A673 (cell line): ENCODE data around the gene BBS12. TPM values are rescaled to one million over a fixed set of nuclear protein-coding genes. Genes with fewer than 3 reads are reported as not detected.

ENCODE experiments used
- BruUV-seq: library from RNA; stranded (reverse); fragments of 400-500 nt; replicated peaks from 2 replicates; lab custom pipeline; 2021; lab: Mats Ljungman, UMichigan
- CTCF ChIA-PET: fragments of 300-600 bp; sonication (Branson Sonifier 250); formaldehyde crosslinking; loops from one replicate; lab custom pipeline; 2022; ENCODE audit warnings: antibody characterized with exemption; lab: Charles Lee
- POLR2A ChIA-PET: fragments of 300-600 bp; sonication (Branson Sonifier 250); formaldehyde crosslinking; loops from one replicate; lab custom pipeline; 2022; ENCODE audit warnings: antibody characterized with exemption; ENCODE audit not compliant: low non-redundant PET; lab: Charles Lee
- DNase-seq: peaks from one replicate; pipeline ENCODE4 v3.0.0-alpha.2; 2015; ENCODE audit warnings: low spot score
- H3K27ac ChIP-seq: fragments of 200-600 bp; sonication (generic); 2 replicates; pipeline ENCODE4 v1.5.1; 2016; ENCODE audit warnings: mixed run types, low read depth, mild to moderate bottlenecking, mixed read lengths, antibody characterized with exemption, low read length; ENCODE audit not compliant: poor library complexity, severe bottlenecking
- H3K27me3 ChIP-seq: fragments of 200-600 bp; sonication (generic); replicated peaks from 2 replicates; pipeline ENCODE4 v1.6.1; 2017; ENCODE audit warnings: mixed run types, low read depth, mild to moderate bottlenecking, mixed read lengths, antibody characterized with exemption, low read length; ENCODE audit not compliant: insufficient read depth, poor library complexity
- H3K36me3 ChIP-seq: fragments of 200-600 bp; sonication (generic); 2 replicates; pipeline ENCODE4 v1.6.1; 2016; ENCODE audit warnings: mixed run types, mild to moderate bottlenecking, mixed read lengths, antibody characterized with exemption, low read length; ENCODE audit not compliant: insufficient read depth, poor library complexity, severe bottlenecking
- H3K4me1 ChIP-seq: fragments of 200-600 bp; sonication (generic); 2 replicates; pipeline ENCODE4 v1.6.1; 2017; ENCODE audit warnings: mixed run types, mild to moderate bottlenecking, mixed read lengths, antibody characterized with exemption, low read length; ENCODE audit not compliant: insufficient read depth, poor library complexity, severe bottlenecking
- H3K4me3 ChIP-seq: fragments of 200-600 bp; sonication (generic); 2 replicates; pipeline ENCODE4 v1.5.1; 2016; ENCODE audit warnings: low read depth, mixed run types, mild to moderate bottlenecking, mixed read lengths, low read length; ENCODE audit not compliant: poor library complexity, severe bottlenecking
- H3K9me3 ChIP-seq: fragments of 200-600 bp; sonication (generic); 2 replicates; pipeline ENCODE4 v1.6.1; 2016; ENCODE audit warnings: mixed run types, low read depth, mild to moderate bottlenecking, mixed read lengths, antibody characterized with exemption, low read length; ENCODE audit not compliant: poor library complexity, severe bottlenecking
- EZH2 ChIP-seq: fragments of 200-600 bp; sonication (generic); IDR thresholded peaks from 2 replicates; pipeline ENCODE4 v1.6.1; 2017; ENCODE audit warnings: borderline replicate concordance, low read depth, mild to moderate bottlenecking, mixed read lengths, antibody characterized with exemption, low read length; ENCODE audit not compliant: poor library complexity, severe bottlenecking
- intact Hi-C: fragments of 100-400 bp; cut with micrococcal nuclease; formaldehyde crosslinking; loops from one replicate; pipeline ENCODE4 v1.10.0; 2022; ENCODE audit not compliant: unreplicated experiment
- total RNA-seq: library from RNA; stranded (reverse); gene quantifications from 2 replicates; pipeline ENCODE4 v1.2.3, GENCODE V29; 2021
- TF ChIP-seq, protein P1 (sequence below): fragments of 300-800, 200-600 bp; sonication (generic); conservative IDR thresholded peaks from 2 replicates; pipeline ENCODE4 v1.5.1; 2017; ENCODE audit warnings: low read depth, mild to moderate bottlenecking, antibody characterized with exemption, low read length, moderate library complexity, mixed read lengths

BBS12 gene
- total RNA-seq, 1 experiment from 2014 or later, result 1.9 TPM

GRCh38 chr4:122775039-122775438 lies 42.5 kb downstream of the BBS12 start:
- intact Hi-C loops, result no loop called here
- Histone ChIP-seq H3K27me3 (no peaks in the 10 kb centered on the region), H3K36me3 (no peaks in the 10 kb centered on the region), H3K27ac (no peak overlapping the region), H3K4me3 (no peak overlapping the region), H3K9me3 (no peaks in the 10 kb centered on the region), H3K4me1 (peaks cover 6% of the 10 kb centered on the region)
- POLR2A ChIA-PET, result no interaction called here
- TF ChIP-seq, protein P1, sequence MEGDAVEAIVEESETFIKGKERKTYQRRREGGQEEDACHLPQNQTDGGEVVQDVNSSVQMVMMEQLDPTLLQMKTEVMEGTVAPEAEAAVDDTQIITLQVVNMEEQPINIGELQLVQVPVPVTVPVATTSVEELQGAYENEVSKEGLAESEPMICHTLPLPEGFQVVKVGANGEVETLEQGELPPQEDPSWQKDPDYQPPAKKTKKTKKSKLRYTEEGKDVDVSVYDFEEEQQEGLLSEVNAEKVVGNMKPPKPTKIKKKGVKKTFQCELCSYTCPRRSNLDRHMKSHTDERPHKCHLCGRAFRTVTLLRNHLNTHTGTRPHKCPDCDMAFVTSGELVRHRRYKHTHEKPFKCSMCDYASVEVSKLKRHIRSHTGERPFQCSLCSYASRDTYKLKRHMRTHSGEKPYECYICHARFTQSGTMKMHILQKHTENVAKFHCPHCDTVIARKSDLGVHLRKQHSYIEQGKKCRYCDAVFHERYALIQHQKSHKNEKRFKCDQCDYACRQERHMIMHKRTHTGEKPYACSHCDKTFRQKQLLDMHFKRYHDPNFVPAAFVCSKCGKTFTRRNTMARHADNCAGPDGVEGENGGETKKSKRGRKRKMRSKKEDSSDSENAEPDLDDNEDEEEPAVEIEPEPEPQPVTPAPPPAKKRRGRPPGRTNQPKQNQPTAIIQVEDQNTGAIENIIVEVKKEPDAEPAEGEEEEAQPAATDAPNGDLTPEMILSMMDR, result no peak
- no peak for TF ChIP-seq EZH2
- BruUV-seq, result no TSS peak
- DNase-seq, result no peak
- CTCF ChIA-PET, result no interaction called here

- Histone ChIP-seq H3K9me3 (no peaks in the 10 kb centered on the region), H3K27ac (no peak overlapping the region), H3K4me1 (peaks cover 6% of the 10 kb centered on the region), H3K36me3 (no peaks in the 10 kb centered on the region), H3K4me3 (no peak overlapping the region), H3K27me3 (no peaks in the 10 kb centered on the region)
- TF ChIP-seq EZH2, result no peak
- TF ChIP-seq, protein P1, result no peak
- ChIA-PET POLR2A (no interaction called here), CTCF (no interaction called here)
- DNase-seq, result no peak
- no TSS peak for BruUV-seq
- intact Hi-C loops, result no loop called here
Measured at GRCh38 chr4:122775987-122776836, 43.7 kb downstream of the BBS12 start.

DNA sequence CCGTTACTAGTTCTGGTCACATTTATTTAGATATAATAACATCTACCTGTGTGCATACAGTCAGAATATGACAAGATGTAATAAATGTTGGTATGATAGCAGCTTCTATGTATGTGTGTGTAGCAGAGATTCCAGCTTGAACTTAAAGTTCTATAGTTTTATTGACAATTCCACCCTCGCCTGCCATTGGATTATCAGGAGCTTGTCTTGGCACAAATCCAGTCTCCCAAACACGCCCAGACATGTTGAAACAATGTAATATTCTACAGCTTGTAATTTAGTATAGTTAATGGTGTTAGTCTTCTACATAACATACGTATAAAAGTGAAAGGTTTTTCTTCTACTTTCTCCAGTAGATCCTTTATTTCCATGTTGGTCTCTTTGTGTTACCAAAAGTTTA lies 44.4 kb downstream of the BBS12 start:
- peaks cover 6% of the 10 kb centered on the region for H3K4me1 ChIP-seq
- TF ChIP-seq, protein P1, result no peak
- TF ChIP-seq EZH2, result no peak
- H3K27ac ChIP-seq, result no peak overlapping the region
- CTCF ChIA-PET, result no interaction called here
- H3K4me3 ChIP-seq, result no peak overlapping the region
- no peaks in the 10 kb centered on the region for H3K36me3 ChIP-seq
- no TSS peak for BruUV-seq
- intact Hi-C loops, result no loop called here
- POLR2A ChIA-PET, result no interaction called here
- H3K27me3 ChIP-seq, result no peaks in the 10 kb centered on the region
- DNase-seq, result no peak
- H3K9me3 ChIP-seq, result no peaks in the 10 kb centered on the region
